ENCODE data around the gene OR51B6. TPM values are rescaled to one million over a fixed set of nuclear protein-coding genes. Genes with fewer than 3 reads are reported as not detected.

The OR51B6 gene
- total RNA-seq, 4 donors from 2014 or later = not detected

- intact Hi-C loops (cut with DNase I; ENCODE audit: low total_unique reads) = no loop called here
- Histone ChIP-seq H3K4me1 (no peaks in the 10 kb centered on the region), H3K4me3 (no peak overlapping the region), H3K27ac (no peak overlapping the region), H3K27me3 (no peaks in the 10 kb centered on the region), H3K9me3 (no peaks in the 10 kb centered on the region), H3K36me3 (no peaks in the 10 kb centered on the region)
- DNase-seq = peak in 1 of 2 donors; percentile 15
- TF ChIP-seq CTCF (IDR thresholded peaks at IDR 0.05) = peak in 3 of 4 experiments; percentile 7 to 44 (median 43)
- TF ChIP-seq POLR2A (IDR thresholded peaks at IDR 0.05) = no peak
Observed at GRCh38 chr11:5380740-5381342, 29.5 kb downstream of the OR51B6 start.

- no peaks in the 10 kb centered on the region for H3K4me1 ChIP-seq
- H3K4me3 ChIP-seq = no peak within 1 kb of the TSS
- H3K27me3 ChIP-seq = no peaks in the 10 kb centered on the region
- no peak within 1 kb of the TSS for H3K27ac ChIP-seq
- intact Hi-C loops (cut with DNase I; ENCODE audit: low total_unique reads) = no loop called here
- H3K9me3 ChIP-seq = no peaks in the 10 kb centered on the region
- DNase-seq = no peak
- TF ChIP-seq CTCF (IDR thresholded peaks at IDR 0.05) (no peak), POLR2A (IDR thresholded peaks at IDR 0.05) (no peak)
- no peaks in the 10 kb centered on the region for H3K36me3 ChIP-seq
Observed at GRCh38 chr11:5383576-5383975, 32.3 kb downstream of the OR51B6 start, which contains the start of gene OR51M1. Gene OR51M1 (plus strand): TSS chr11:5383812. CDS start chr11:5389399, 5,587 bp downstream.

GRCh38 chr11:5384335-5384734, 33.0 kb downstream of the OR51B6 start:
- H3K9me3 ChIP-seq = no peaks in the 10 kb centered on the region
- no peaks in the 10 kb centered on the region for H3K27me3 ChIP-seq
- no peaks in the 10 kb centered on the region for H3K36me3 ChIP-seq
- TF ChIP-seq POLR2A (IDR thresholded peaks at IDR 0.05) (no peak), CTCF (IDR thresholded peaks at IDR 0.05) (no peak)
- intact Hi-C loops (cut with DNase I; ENCODE audit: low total_unique reads) = no loop called here
- DNase-seq = no peak
- no peaks in the 10 kb centered on the region for H3K4me1 ChIP-seq
- H3K4me3 ChIP-seq = no peak overlapping the region
- H3K27ac ChIP-seq = no peak overlapping the region

GRCh38 chr11:5390210-5390609, 38.9 kb downstream of the OR51B6 start:
- TF ChIP-seq CTCF (IDR thresholded peaks at IDR 0.05) (no peak), POLR2A (IDR thresholded peaks at IDR 0.05) (no peak)
- no peak overlapping the region for H3K27ac ChIP-seq
- no peak for DNase-seq
- H3K4me3 ChIP-seq = no peak overlapping the region
- H3K4me1 ChIP-seq = no peaks in the 10 kb centered on the region
- H3K9me3 ChIP-seq = no peaks in the 10 kb centered on the region
- intact Hi-C loops (cut with DNase I; ENCODE audit: low total_unique reads) = no loop called here
- H3K27me3 ChIP-seq = no peaks in the 10 kb centered on the region
- H3K36me3 ChIP-seq = no peaks in the 10 kb centered on the region

GRCh38 chr11:5394091-5394490, 42.8 kb downstream of the OR51B6 start:
- H3K4me1 ChIP-seq = no peaks in the 10 kb centered on the region
- TF ChIP-seq POLR2A (IDR thresholded peaks at IDR 0.05) = no peak
- TF ChIP-seq CTCF (IDR thresholded peaks at IDR 0.05) = no peak
- intact Hi-C loops (cut with DNase I; ENCODE audit: low total_unique reads) = no loop called here
- no peak for DNase-seq
- H3K4me3 ChIP-seq = no peak overlapping the region
- H3K27ac ChIP-seq = no peak overlapping the region
- no peaks in the 10 kb centered on the region for H3K36me3 ChIP-seq
- no peaks in the 10 kb centered on the region for H3K9me3 ChIP-seq
- no peaks in the 10 kb centered on the region for H3K27me3 ChIP-seq
